ENCODE results near the gene CD109.

The CD109 gene

GRCh38 chr6:73867411-73867810 lies 171.4 kb downstream of the CD109 start:
- FAIRE-seq, result no peak

- FAIRE-seq, result no peak
Measured at GRCh38 chr6:73870907-73871306, 174.9 kb downstream of the CD109 start.

GRCh38 chr6:73873081-73873480 lies 177.1 kb downstream of the CD109 start:
- FAIRE-seq, result no peak
